IMR-90 (cell line): ENCODE data around the gene IGLON5. TPM values are rescaled to one million over a fixed set of nuclear protein-coding genes. Genes with fewer than 3 reads are reported as not detected.

Experiments
- ATAC-seq: fragments of 200-7000 bp; cut with Tn5 transposase; 2 replicates; pipeline ENCODE4 v1.9.1; 2020; ENCODE audit warnings: low read depth, mild to moderate bottlenecking, moderate library complexity
- BruUV-seq: library from RNA; stranded (reverse); fragments of 400-500 nt; replicated peaks from 2 replicates; lab custom pipeline; 2021; lab: Mats Ljungman, UMichigan
- CTCF ChIA-PET: fragments of 300-600 bp; formaldehyde crosslinking; extraction: SDS; loops from one replicate; lab custom pipeline; 2021; ENCODE audit warnings: antibody characterized with exemption; lab: Yijun Ruan, JAX
- POLR2A ChIA-PET: fragments of 300-600 bp; sonication (Branson Sonifier 250); formaldehyde crosslinking; loops from one replicate; lab custom pipeline; 2022; ENCODE audit warnings: antibody characterized with exemption; ENCODE audit not compliant: unreplicated experiment; lab: Charles Lee
- DNase-seq: peaks from one replicate; pipeline ENCODE4 v3.0.0; 2013
- H2AFZ ChIP-seq: replicated peaks from 2 replicates; pipeline ENCODE3; 2013; ENCODE audit warnings: low read length, mild to moderate bottlenecking; ENCODE audit not compliant: poor library complexity
- H2AK5ac ChIP-seq: 2 replicates; pipeline ENCODE4 v1.6.1; 2013; ENCODE audit warnings: low read depth, low read length, inconsistent platforms
- H2AK9ac ChIP-seq: replicated peaks from 2 replicates; pipeline ENCODE3; 2013; ENCODE audit warnings: mild to moderate bottlenecking, low read depth, low read length, moderate library complexity; ENCODE audit not compliant: poor library complexity
- H2BK120ac ChIP-seq: 2 replicates; pipeline ENCODE4 v1.6.1; 2013; ENCODE audit warnings: low read depth, low read length, inconsistent platforms
- H2BK15ac ChIP-seq: 3 replicates; pipeline ENCODE4 v1.6.1; 2013; ENCODE audit warnings: low read depth, low read length, inconsistent platforms
- H2BK20ac ChIP-seq: 2 replicates; pipeline ENCODE4 v1.6.1; 2013; ENCODE audit warnings: low read depth, mild to moderate bottlenecking, inconsistent platforms, low read length, moderate library complexity
- H2BK5ac ChIP-seq: 2 replicates; pipeline ENCODE4 v1.6.1; 2013; ENCODE audit warnings: mild to moderate bottlenecking, low read depth, low read length, inconsistent platforms; ENCODE audit not compliant: poor library complexity, severe bottlenecking
- H3K14ac ChIP-seq: replicated peaks from 2 replicates; pipeline ENCODE4 v1.6.1; 2013; ENCODE audit warnings: low read depth, low read length, inconsistent platforms
- H3K18ac ChIP-seq: 2 replicates; pipeline ENCODE4 v1.6.1; 2013; ENCODE audit warnings: low read depth, low read length, control low read depth
- H3K23ac ChIP-seq: 2 replicates; pipeline ENCODE4 v1.6.1; 2013; ENCODE audit warnings: low read depth, low read length, inconsistent platforms
- H3K27ac ChIP-seq: 2 replicates; pipeline ENCODE4 v1.5.1; 2013; ENCODE audit warnings: mild to moderate bottlenecking, control low read depth, low read length; ENCODE audit not compliant: insufficient read depth
- H3K27me3 ChIP-seq: 2 replicates; pipeline ENCODE4 v1.6.1; 2013; ENCODE audit warnings: low read length; ENCODE audit not compliant: control insufficient read depth, insufficient read depth
- H3K36me3 ChIP-seq: 2 replicates; pipeline ENCODE4 v1.6.1; 2013; ENCODE audit warnings: low read length, mixed read lengths; ENCODE audit not compliant: control insufficient read depth, insufficient read depth
- H3K4ac ChIP-seq: 2 replicates; pipeline ENCODE4 v1.6.1; 2013; ENCODE audit warnings: low read depth, low read length, inconsistent platforms
- H3K4me1 ChIP-seq: 2 replicates; pipeline ENCODE4 v1.6.1; 2013; ENCODE audit warnings: low read length, mixed read lengths; ENCODE audit not compliant: control insufficient read depth, insufficient read depth
- H3K4me2 ChIP-seq: 2 replicates; pipeline ENCODE4 v1.6.1; 2013; ENCODE audit warnings: low read depth, mild to moderate bottlenecking, control low read depth, low read length, moderate library complexity
- H3K4me3 ChIP-seq: 2 replicates; pipeline ENCODE4 v1.5.1; 2013; ENCODE audit warnings: low read depth, mild to moderate bottlenecking, control low read depth, low read length, moderate library complexity; ENCODE audit not compliant: insufficient read depth
- H3K56ac ChIP-seq: 2 replicates; pipeline ENCODE4 v1.6.1; 2013; ENCODE audit warnings: low read length, inconsistent platforms; ENCODE audit not compliant: insufficient read depth; ENCODE audit errors: extremely low read depth
- H3K79me1 ChIP-seq, 2 experiments: 2 replicates each; pipeline ENCODE4 v1.6.1; 2013; ENCODE audit warnings: low read length in 2 of 2, inconsistent platforms in 1 of 2, low read depth in 1 of 2
- H3K9ac ChIP-seq: 2 replicates; pipeline ENCODE4 v1.6.1; 2013; ENCODE audit warnings: low read depth, low read length, control low read depth
- H3K9me1 ChIP-seq: 2 replicates; pipeline ENCODE4 v1.6.1; 2013; ENCODE audit warnings: low read length, inconsistent platforms; ENCODE audit not compliant: insufficient read depth
- H3K9me3 ChIP-seq: 2 replicates; pipeline ENCODE4 v1.6.1; 2013; ENCODE audit warnings: low read length; ENCODE audit not compliant: control insufficient read depth, insufficient read depth
- H4K20me1 ChIP-seq: 2 replicates; pipeline ENCODE4 v1.6.1; 2013; ENCODE audit warnings: low read length, inconsistent platforms; ENCODE audit not compliant: insufficient read depth
- H4K5ac ChIP-seq: 2 replicates; pipeline ENCODE4 v1.6.1; 2013; ENCODE audit warnings: mild to moderate bottlenecking, low read depth, low read length, control low read depth
- H4K8ac ChIP-seq, 2 experiments: 2 replicates each; pipeline ENCODE4 v1.6.1; 2013; ENCODE audit warnings: low read depth in 2 of 2, low read length in 2 of 2, control low read depth in 1 of 2, inconsistent platforms in 1 of 2
- H4K91ac ChIP-seq: 2 replicates; pipeline ENCODE4 v1.6.1; 2013; ENCODE audit warnings: low read depth, low read length, inconsistent platforms; ENCODE audit not compliant: insufficient read depth
- BHLHE40 ChIP-seq: fragments of 150-350 bp; IDR thresholded peaks from 2 replicates; pipeline ENCODE4 v1.6.1; 2016; ENCODE audit warnings: mild to moderate bottlenecking, low read depth, low read length
- CEBPB ChIP-seq: IDR thresholded peaks from 2 replicates; pipeline ENCODE4 v1.6.1; 2012; ENCODE audit warnings: low read depth, low read length, improper control_type of control experiment
- CHD1 ChIP-seq: IDR thresholded peaks from 2 replicates; pipeline ENCODE4 v1.6.1; 2012; ENCODE audit warnings: low read depth, low read length, improper control_type of control experiment
- FOS ChIP-seq: fragments of 150-350 bp; IDR thresholded peaks from 2 replicates; pipeline ENCODE4 v1.6.1; 2016; ENCODE audit warnings: low read depth, low read length
- MAZ ChIP-seq: IDR thresholded peaks from 2 replicates; pipeline ENCODE4 v1.6.1; 2012; ENCODE audit warnings: low read depth, mild to moderate bottlenecking, low read length, improper control_type of control experiment, moderate library complexity, borderline replicate concordance
- MXI1 ChIP-seq: IDR thresholded peaks from 2 replicates; pipeline ENCODE4 v1.6.1; 2012; ENCODE audit warnings: low read depth, mild to moderate bottlenecking, low read length, moderate library complexity, borderline replicate concordance
- NFE2L2 ChIP-seq: fragments of 150-350 bp; IDR thresholded peaks from 2 replicates; pipeline ENCODE4 v1.6.1; 2016; ENCODE audit warnings: low read depth, mild to moderate bottlenecking, low read length
- POLR2A ChIP-seq: IDR thresholded peaks from 2 replicates; pipeline ENCODE4 v1.6.1; 2012; ENCODE audit warnings: mild to moderate bottlenecking, low read depth, low read length
- RAD21 ChIP-seq: IDR thresholded peaks from 2 replicates; pipeline ENCODE4 v1.6.1; 2012; ENCODE audit warnings: low read length, improper control_type of control experiment
- RCOR1 ChIP-seq: IDR thresholded peaks from 2 replicates; pipeline ENCODE4 v1.6.1; 2012; ENCODE audit warnings: mild to moderate bottlenecking, low read length, improper control_type of control experiment; ENCODE audit not compliant: insufficient replicate concordance
- SMC3 ChIP-seq: fragments of 150-350 bp; IDR thresholded peaks from 2 replicates; pipeline ENCODE4 v1.6.1; 2016; ENCODE audit warnings: low read depth, mild to moderate bottlenecking, antibody characterized with exemption, low read length, moderate library complexity
- WGBS, 2 experiments: methylation state at CpG; one replicate each; pipeline versions ENCODE4 v1.1.5 to v1.1.7; 2013; ENCODE audit warnings: missing lambda C conversion rate in 2 of 2; ENCODE audit not compliant: insufficient read length in 1 of 2; ENCODE audit errors: extremely low coverage in 2 of 2; 5-methylcytosine and 5-hydroxymethylcytosine counted together
- dilution Hi-C: fragments of 300-500 bp; cut with HindIII; formaldehyde crosslinking; loops from one replicate; pipeline ENCODE4 v1.14.3; 2018; ENCODE audit warnings: low sequenced_read_pairs; ENCODE audit not compliant: unreplicated experiment
- in situ Hi-C: fragments of 300-500 bp; cut with MboI; formaldehyde crosslinking; loops from 3 replicates; pipeline ENCODE4 v1.14.3; 2019; ENCODE audit warnings: low sequenced_read_pairs, inconsistent platforms, mixed read lengths
- intact Hi-C: fragments of 100-400 bp; cut with micrococcal nuclease; formaldehyde crosslinking; loops from 2 replicates; pipeline ENCODE4 v1.10.0; 2022
- polyA plus RNA-seq, 3 experiments: library from polyadenylated mRNA; depleted of rRNA; stranded (reverse); fragments of >200 nt; gene quantifications; 2 replicates each; pipeline ENCODE4 v1.2.3, GENCODE V29; 2012; ENCODE audit warnings: low replicate concordance in 1 of 3
- total RNA-seq: library from RNA; depleted of rRNA; stranded (reverse); fragments of >200 nt; gene quantifications from 2 replicates; pipeline ENCODE4 v1.2.3, GENCODE V29; 2012
- TF ChIP-seq, protein P1 (sequence below): fragments of 150-350 bp; IDR thresholded peaks from 2 replicates; pipeline ENCODE4 v1.6.1; 2017; ENCODE audit warnings: mild to moderate bottlenecking, antibody characterized with exemption, low read length, low read depth
- TF ChIP-seq, protein P2 (sequence below): fragments of 150-350 bp; IDR thresholded peaks from 2 replicates; pipeline ENCODE4 v1.6.1; 2016; ENCODE audit warnings: low read depth, mild to moderate bottlenecking, low read length, moderate library complexity, borderline replicate concordance
- TF ChIP-seq, protein P3 (sequence below): conservative IDR thresholded peaks from 2 replicates; pipeline ENCODE4 v1.5.1; 2012; ENCODE audit warnings: mild to moderate bottlenecking, low read depth, low read length, improper control_type of control experiment

The IGLON5 gene
- total and polyA plus RNA-seq, 2 of the 4 experiments (the other 2 are of a cell fraction), result not detected

DNA sequence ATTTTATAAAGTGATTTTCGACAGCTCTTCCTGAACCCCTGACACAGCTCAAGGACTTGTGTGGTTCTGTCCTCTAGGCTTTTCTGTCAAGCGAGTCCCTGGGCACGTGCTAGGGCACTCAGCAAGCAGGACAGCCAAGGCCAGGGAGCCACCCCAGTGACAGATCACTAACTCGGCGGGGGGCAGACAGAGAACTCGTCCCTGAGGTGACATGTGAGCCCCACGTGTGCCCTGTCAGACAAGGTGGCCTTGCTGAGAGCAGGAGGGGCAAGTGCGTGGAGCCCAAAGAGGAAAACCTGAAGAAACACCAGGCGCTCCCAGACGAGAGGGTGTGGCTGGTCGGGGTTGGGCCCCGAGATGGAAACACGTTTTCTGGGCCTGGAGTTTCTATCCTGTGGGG is 49.8 kb downstream of the IGLON5 start:
- in situ Hi-C loops (no loop called here), dilution Hi-C loops (no loop called here), intact Hi-C loops (no loop called here)
- no peak overlapping the region for H3K56ac ChIP-seq
- H3K9me1 ChIP-seq, result peaks cover 9% of the 10 kb centered on the region
- H3K27me3 ChIP-seq, result no peaks in the 10 kb centered on the region
- H3K27ac ChIP-seq, result no peak overlapping the region
- H3K23ac ChIP-seq, result no peak overlapping the region
- DNase-seq, result no peak
- H4K8ac ChIP-seq, result no peak overlapping the region
- H2BK20ac ChIP-seq, result no peak overlapping the region
- H3K79me1 ChIP-seq, result peaks cover 15 to 36% of the 10 kb centered on the region in 2 experiments
- no peak overlapping the region for H3K9ac ChIP-seq
- no peak overlapping the region for H2BK15ac ChIP-seq
- no peak for TF ChIP-seq MAZ
- no peak for TF ChIP-seq MXI1
- TF ChIP-seq CEBPB, result no peak
- TF ChIP-seq RAD21, result no peak
- TF ChIP-seq, protein P1, sequence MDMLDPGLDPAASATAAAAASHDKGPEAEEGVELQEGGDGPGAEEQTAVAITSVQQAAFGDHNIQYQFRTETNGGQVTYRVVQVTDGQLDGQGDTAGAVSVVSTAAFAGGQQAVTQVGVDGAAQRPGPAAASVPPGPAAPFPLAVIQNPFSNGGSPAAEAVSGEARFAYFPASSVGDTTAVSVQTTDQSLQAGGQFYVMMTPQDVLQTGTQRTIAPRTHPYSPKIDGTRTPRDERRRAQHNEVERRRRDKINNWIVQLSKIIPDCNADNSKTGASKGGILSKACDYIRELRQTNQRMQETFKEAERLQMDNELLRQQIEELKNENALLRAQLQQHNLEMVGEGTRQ, result no peak
- no peak for TF ChIP-seq RCOR1
- TF ChIP-seq NFE2L2, result no peak
- TF ChIP-seq FOS, result no peak
- TF ChIP-seq, protein P2, sequence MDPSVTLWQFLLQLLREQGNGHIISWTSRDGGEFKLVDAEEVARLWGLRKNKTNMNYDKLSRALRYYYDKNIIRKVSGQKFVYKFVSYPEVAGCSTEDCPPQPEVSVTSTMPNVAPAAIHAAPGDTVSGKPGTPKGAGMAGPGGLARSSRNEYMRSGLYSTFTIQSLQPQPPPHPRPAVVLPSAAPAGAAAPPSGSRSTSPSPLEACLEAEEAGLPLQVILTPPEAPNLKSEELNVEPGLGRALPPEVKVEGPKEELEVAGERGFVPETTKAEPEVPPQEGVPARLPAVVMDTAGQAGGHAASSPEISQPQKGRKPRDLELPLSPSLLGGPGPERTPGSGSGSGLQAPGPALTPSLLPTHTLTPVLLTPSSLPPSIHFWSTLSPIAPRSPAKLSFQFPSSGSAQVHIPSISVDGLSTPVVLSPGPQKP, result no peak
- TF ChIP-seq, protein P3, sequence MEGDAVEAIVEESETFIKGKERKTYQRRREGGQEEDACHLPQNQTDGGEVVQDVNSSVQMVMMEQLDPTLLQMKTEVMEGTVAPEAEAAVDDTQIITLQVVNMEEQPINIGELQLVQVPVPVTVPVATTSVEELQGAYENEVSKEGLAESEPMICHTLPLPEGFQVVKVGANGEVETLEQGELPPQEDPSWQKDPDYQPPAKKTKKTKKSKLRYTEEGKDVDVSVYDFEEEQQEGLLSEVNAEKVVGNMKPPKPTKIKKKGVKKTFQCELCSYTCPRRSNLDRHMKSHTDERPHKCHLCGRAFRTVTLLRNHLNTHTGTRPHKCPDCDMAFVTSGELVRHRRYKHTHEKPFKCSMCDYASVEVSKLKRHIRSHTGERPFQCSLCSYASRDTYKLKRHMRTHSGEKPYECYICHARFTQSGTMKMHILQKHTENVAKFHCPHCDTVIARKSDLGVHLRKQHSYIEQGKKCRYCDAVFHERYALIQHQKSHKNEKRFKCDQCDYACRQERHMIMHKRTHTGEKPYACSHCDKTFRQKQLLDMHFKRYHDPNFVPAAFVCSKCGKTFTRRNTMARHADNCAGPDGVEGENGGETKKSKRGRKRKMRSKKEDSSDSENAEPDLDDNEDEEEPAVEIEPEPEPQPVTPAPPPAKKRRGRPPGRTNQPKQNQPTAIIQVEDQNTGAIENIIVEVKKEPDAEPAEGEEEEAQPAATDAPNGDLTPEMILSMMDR, result no peak
- no peak for TF ChIP-seq CHD1
- no peak for TF ChIP-seq POLR2A
- no peak for TF ChIP-seq SMC3
- no peak for TF ChIP-seq BHLHE40
- H3K4ac ChIP-seq, result no peak overlapping the region
- H3K4me2 ChIP-seq, result no peak overlapping the region
- peak overlapping the region; percentile 48 for H2AK9ac ChIP-seq
- no peak overlapping the region for H2AK5ac ChIP-seq
- H3K4me3 ChIP-seq, result no peak overlapping the region
- no peak overlapping the region for H2AFZ ChIP-seq
- ChIA-PET CTCF (no interaction called here), POLR2A (interaction anchor here (0.6 kb wide), 1 partner anchor 340 kb away, joined by 3 read pairs; no protein-coding TSS in a partner anchor)
- H3K14ac ChIP-seq, result no peak overlapping the region
- no peak overlapping the region for H4K5ac ChIP-seq
- H2BK5ac ChIP-seq, result no peak overlapping the region
- no peak for ATAC-seq
- no peak overlapping the region for H3K18ac ChIP-seq
- 85% methylated on average over 7 of the region's 13 CpGs; no CpG with 5 or more reads in 1 of the 2 experiments for WGBS, 2 experiments
- BruUV-seq, result no TSS peak
- peaks cover 3% of the 10 kb centered on the region for H4K20me1 ChIP-seq
- H3K4me1 ChIP-seq, result peaks cover 18% of the 10 kb centered on the region
- no peaks in the 10 kb centered on the region for H3K36me3 ChIP-seq
- no peaks in the 10 kb centered on the region for H3K9me3 ChIP-seq
- H2BK120ac ChIP-seq, result no peak overlapping the region
- no peak overlapping the region for H4K91ac ChIP-seq
